PC-9 (cell line): ENCODE results near the gene DCHS1.

ENCODE experiments used
- EZH2 ChIP-seq: fragments of 200-600 bp; sonication (generic); IDR thresholded peaks from 2 replicates; pipeline ENCODE4 v1.8.0; 2017; ENCODE audit warnings: antibody characterized with exemption, low read depth
- TF ChIP-seq, protein P1 (sequence below): fragments of 200-600 bp; sonication (generic); conservative IDR thresholded peaks from 2 replicates; pipeline ENCODE4 v1.6.1; 2017; ENCODE audit warnings: mixed run types, antibody characterized with exemption, mild to moderate bottlenecking, moderate library complexity

GRCh38 chr11:6687876-6688275 lies 32.3 kb upstream of the DCHS1 start:
- TF ChIP-seq, protein P1, sequence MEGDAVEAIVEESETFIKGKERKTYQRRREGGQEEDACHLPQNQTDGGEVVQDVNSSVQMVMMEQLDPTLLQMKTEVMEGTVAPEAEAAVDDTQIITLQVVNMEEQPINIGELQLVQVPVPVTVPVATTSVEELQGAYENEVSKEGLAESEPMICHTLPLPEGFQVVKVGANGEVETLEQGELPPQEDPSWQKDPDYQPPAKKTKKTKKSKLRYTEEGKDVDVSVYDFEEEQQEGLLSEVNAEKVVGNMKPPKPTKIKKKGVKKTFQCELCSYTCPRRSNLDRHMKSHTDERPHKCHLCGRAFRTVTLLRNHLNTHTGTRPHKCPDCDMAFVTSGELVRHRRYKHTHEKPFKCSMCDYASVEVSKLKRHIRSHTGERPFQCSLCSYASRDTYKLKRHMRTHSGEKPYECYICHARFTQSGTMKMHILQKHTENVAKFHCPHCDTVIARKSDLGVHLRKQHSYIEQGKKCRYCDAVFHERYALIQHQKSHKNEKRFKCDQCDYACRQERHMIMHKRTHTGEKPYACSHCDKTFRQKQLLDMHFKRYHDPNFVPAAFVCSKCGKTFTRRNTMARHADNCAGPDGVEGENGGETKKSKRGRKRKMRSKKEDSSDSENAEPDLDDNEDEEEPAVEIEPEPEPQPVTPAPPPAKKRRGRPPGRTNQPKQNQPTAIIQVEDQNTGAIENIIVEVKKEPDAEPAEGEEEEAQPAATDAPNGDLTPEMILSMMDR: no peak
- TF ChIP-seq EZH2: no peak
